ENCODE results near the gene ARHGAP28. TPM values are rescaled to one million over a fixed set of nuclear protein-coding genes. Genes with fewer than 3 reads are reported as not detected.

The ARHGAP28 gene
- total RNA-seq, 1 experiment from 2014 or later = 9.2 TPM

DNA sequence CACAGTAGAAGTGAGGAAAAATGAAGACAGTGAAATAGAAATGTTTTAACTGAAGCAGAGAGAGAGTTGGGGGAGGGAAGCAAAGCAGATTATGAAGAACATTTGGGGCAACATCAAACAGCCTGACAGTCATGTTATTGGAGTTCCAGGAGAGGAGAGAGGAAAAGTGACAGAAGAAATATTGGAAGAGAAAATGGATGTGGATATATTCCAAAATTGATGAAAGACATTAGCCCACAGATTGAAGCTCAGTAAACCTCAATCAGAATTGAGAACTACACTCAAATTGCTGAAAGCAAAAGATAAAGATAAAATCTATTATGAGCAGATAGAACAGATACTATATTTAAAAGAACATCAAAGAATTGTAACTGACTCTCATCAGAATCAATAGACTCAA, 90.8 kb downstream of the ARHGAP28 start:
- H2AFZ ChIP-seq (ENCODE audit: low read length) = no peak overlapping the region
- no peak overlapping the region for H3T11ph ChIP-seq (ENCODE audit: low read length)
- H3K56ac ChIP-seq (ENCODE audit: insufficient read length, low read depth, low read length) = no peak overlapping the region
- no peak overlapping the region for H4K5ac ChIP-seq (ENCODE audit: insufficient read length, low read depth, low read length)
- H4K91ac ChIP-seq (ENCODE audit: insufficient read length, low read depth, low read length) = no peak overlapping the region
- H3K9ac ChIP-seq (ENCODE audit: extremely low read depth, insufficient read length, low read length) = no peak overlapping the region
- no peaks in the 10 kb centered on the region for H3K27me3 Mint-ChIP-seq (ENCODE audit: low read depth)
- H3K27ac ChIP-seq (ENCODE audit: insufficient read length, low read depth, low read length) = no peak overlapping the region
- H3K23me2 ChIP-seq (ENCODE audit: insufficient read length, low read depth, low read length, poor library complexity, severe bottlenecking) = no peaks in the 10 kb centered on the region
- H4K8ac ChIP-seq (replicated peaks; ENCODE audit: insufficient read length, low read depth, low read length) = no peak overlapping the region
- H3K4me2 ChIP-seq (ENCODE audit: insufficient read depth, insufficient read length, low read length) = no peak overlapping the region
- no peaks in the 10 kb centered on the region for H3K79me2 ChIP-seq (ENCODE audit: insufficient read depth, low read length)
- no peak overlapping the region for H2BK5ac ChIP-seq (ENCODE audit: insufficient read length, low read length)
- H2BK12ac ChIP-seq (ENCODE audit: insufficient read length, low read depth, low read length) = no peak overlapping the region
- H3K4me1 ChIP-seq (ENCODE audit: insufficient read depth, low read length) = no peaks in the 10 kb centered on the region
- no peak overlapping the region for H3K18ac ChIP-seq (ENCODE audit: insufficient read length, low read depth, low read length)
- H2BK120ac ChIP-seq (ENCODE audit: low read depth, low read length, poor library complexity, severe bottlenecking) = no peak overlapping the region
- H2BK20ac ChIP-seq (ENCODE audit: low read depth, low read length, poor library complexity, severe bottlenecking) = no peak overlapping the region
- no peak overlapping the region for H3K23ac ChIP-seq (ENCODE audit: insufficient read length, low read depth, low read length)
- H2BK15ac ChIP-seq (ENCODE audit: low read depth, low read length) = no peak overlapping the region
- peaks cover under 1 to 5% (median 5%) of the 10 kb centered on the region in 3 experiments; a peak in 4 of 7 replicates for H3K36me3 Mint-ChIP-seq (ENCODE audit: insufficient read depth in 1 of 3, low read depth in 3 of 3)
- TF ChIP-seq CTCF (conservative IDR thresholded peaks at IDR 0.05) = no peak
- no peaks in the 10 kb centered on the region for H3K9me3 ChIP-seq (ENCODE audit: control insufficient read depth, low read depth, low read length)
- H3K9me3 Mint-ChIP-seq = peaks cover 0 to 3% of the 10 kb centered on the region in 2 experiments; a peak in 3 of 5 replicates
- H3K4me3 Mint-ChIP-seq = no peak overlapping the region
- H3K27me3 ChIP-seq (ENCODE audit: insufficient read depth, low read length) = no peaks in the 10 kb centered on the region
- H3K4ac ChIP-seq (ENCODE audit: low read depth, low read length) = no peak overlapping the region
- DNase-seq = no peak
- no peak overlapping the region for H2AK5ac ChIP-seq (ENCODE audit: insufficient read length, low read length)
- H4K20me1 ChIP-seq (ENCODE audit: control insufficient read depth, insufficient read depth, insufficient read length) = no peaks in the 10 kb centered on the region
- H3K4me1 Mint-ChIP-seq = peaks cover 5 to 7% of the 10 kb centered on the region in 2 experiments
- H3K27ac Mint-ChIP-seq = no peak overlapping the region
- H3K79me1 ChIP-seq (ENCODE audit: insufficient read depth, low read depth, low read length, poor library complexity, severe bottlenecking) = no peaks in the 10 kb centered on the region
- no peak overlapping the region for H3K14ac ChIP-seq (ENCODE audit: insufficient read depth, low read length)
